IgD-negative memory B cell (primary cell): ENCODE data around the gene MTA3. TPM values are rescaled to one million over a fixed set of nuclear protein-coding genes. Genes with fewer than 3 reads are reported as not detected.
A peak's percentile ranks its signal among the peaks of the same experiment; 100 is the strongest.
"Not testable (repeated sequence)": the region's sequence is repeated elsewhere in the genome, so short reads cannot be mapped to it uniquely, and the experiment has no call there.

Experiments
- H3K27ac Mint-ChIP-seq, 3 donors: one replicate each; pipeline ENCODE4 v1.8.0; 2020 to 2022; ENCODE audit warnings: mild to moderate bottlenecking in 3 of 3, mixed read lengths in 3 of 3, moderate library complexity in 1 of 3
- H3K27me3 Mint-ChIP-seq: one replicate; pipeline ENCODE4 v1.8.0; 2021; ENCODE audit warnings: mixed read lengths
- H3K36me3 Mint-ChIP-seq: one replicate; pipeline ENCODE4 v1.8.0; 2020; ENCODE audit warnings: mild to moderate bottlenecking, mixed read lengths
- H3K4me1 Mint-ChIP-seq, 3 donors: one replicate each; pipeline ENCODE4 v1.8.0; 2020 to 2022; ENCODE audit warnings: mixed read lengths in 3 of 3, mild to moderate bottlenecking in 1 of 3
- H3K4me3 Mint-ChIP-seq, 4 donors: one replicate each; pipeline ENCODE4 v1.8.0; 2020 to 2022; ENCODE audit warnings: mild to moderate bottlenecking in 4 of 4, mixed read lengths in 4 of 4, moderate library complexity in 3 of 4
- H3K9me3 Mint-ChIP-seq, 3 donors: one replicate each; pipeline ENCODE4 v1.8.0; 2020 to 2021; ENCODE audit warnings: mixed read lengths in 3 of 3, mild to moderate bottlenecking in 1 of 3
- polyA plus RNA-seq: library from polyadenylated mRNA; unstranded; fragments of 300-500 nt; fragmentation: Illumina TruSeq; gene quantifications from one replicate; pipeline ENCODE4 v1.2.3, GENCODE V29; 2021

The MTA3 gene
- polyA plus RNA-seq, 1 donor from 2014 or later = 8.8 TPM

DNA sequence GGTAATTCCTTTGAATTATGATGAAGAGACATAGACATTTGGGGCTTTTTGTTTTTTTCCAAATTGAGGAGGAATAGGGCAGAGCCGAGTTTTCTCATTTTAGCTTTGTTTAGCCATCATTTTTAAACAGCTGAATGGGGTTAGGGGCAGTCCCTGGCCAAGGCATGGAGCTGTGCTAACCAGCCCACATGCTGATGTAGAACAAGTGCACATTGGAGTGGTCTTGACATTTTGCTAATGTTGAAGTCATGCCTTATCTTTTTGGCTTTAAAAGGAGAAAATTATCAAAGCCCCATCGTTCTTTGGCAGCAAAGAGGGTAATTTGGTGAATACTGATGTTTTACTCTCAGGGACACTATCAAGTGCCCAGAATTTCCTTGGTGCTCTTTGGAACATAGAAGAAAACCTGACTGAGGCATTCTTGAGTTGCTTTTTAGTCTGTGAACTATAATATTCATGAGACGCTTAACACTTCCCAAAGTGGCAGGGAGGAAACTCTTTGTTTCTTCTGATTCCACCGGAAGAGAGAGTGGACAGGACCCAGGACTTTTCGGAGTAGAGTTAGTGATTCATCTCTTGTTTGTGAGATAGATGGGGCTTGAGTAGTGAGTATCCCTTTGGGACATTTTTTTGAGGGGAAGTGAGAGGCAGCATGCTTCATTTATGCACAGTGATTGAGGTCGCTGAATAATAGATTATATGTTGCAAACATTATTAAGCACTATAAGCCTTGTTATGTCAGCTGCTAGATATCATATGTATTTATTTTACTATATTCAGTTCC, 45.0 kb downstream of the MTA3 start:
- Mint-ChIP-seq H3K4me1 (peaks cover 0 to 2% (median 0%) of the 10 kb centered on the region in 3 donors), H3K27me3 (no peaks in the 10 kb centered on the region), H3K36me3 (peaks cover 17% of the 10 kb centered on the region), H3K27ac (no peak overlapping the region), H3K4me3 (no peak overlapping the region), H3K9me3 (no peaks in the 10 kb centered on the region)

DNA sequence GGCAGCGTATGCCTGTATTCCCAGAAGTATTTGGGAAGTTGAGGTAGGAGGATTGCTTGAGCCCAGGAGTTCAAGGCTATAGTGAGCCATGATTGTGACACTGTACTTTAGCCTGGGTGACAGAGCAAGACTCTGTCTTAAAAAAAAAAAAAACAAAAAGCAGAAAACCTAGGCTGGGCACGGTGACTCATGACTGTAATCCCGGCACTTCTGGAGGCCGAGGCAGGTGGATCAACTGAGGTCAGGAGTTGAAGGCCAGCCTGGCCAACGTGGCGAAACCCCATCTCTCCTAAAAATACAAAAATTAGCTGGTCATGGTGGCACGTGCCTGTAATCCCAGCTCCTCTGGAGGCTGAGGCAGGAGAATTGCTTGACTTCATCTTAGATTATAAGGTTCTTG, 46.4 kb downstream of the MTA3 start:
- no peak overlapping the region for H3K27ac Mint-ChIP-seq
- no peaks in the 10 kb centered on the region for H3K9me3 Mint-ChIP-seq
- peaks cover 23% of the 10 kb centered on the region for H3K36me3 Mint-ChIP-seq
- no peaks in the 10 kb centered on the region for H3K27me3 Mint-ChIP-seq
- peaks cover 0 to 2% (median 0%) of the 10 kb centered on the region in 3 donors for H3K4me1 Mint-ChIP-seq
- no peak overlapping the region for H3K4me3 Mint-ChIP-seq

DNA sequence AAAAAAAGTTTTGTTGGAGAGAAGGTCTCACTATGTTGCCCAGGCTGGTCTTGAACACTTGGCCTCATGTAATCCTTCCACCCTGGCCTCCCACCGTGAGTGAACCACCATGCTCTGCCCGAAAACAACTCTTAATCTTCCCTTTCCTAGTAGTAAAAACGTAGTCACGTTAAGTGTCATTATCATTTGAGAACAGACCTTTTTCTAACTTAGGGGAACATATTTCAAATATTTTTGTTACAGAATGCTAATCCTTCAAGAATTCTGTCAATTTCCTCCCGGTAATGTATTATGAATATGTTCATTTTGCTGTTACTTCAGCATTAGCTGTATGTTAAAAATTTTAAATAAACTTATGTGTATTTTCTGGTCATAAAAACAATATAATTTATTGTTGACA, 49.7 kb downstream of the MTA3 start:
- H3K4me1 Mint-ChIP-seq = peaks cover 0 to 4% (median 0%) of the 10 kb centered on the region in 3 donors
- H3K27ac Mint-ChIP-seq = no peak overlapping the region
- no peaks in the 10 kb centered on the region for H3K9me3 Mint-ChIP-seq
- no peaks in the 10 kb centered on the region for H3K27me3 Mint-ChIP-seq
- H3K4me3 Mint-ChIP-seq = no peak overlapping the region
- peaks cover 18% of the 10 kb centered on the region for H3K36me3 Mint-ChIP-seq

DNA sequence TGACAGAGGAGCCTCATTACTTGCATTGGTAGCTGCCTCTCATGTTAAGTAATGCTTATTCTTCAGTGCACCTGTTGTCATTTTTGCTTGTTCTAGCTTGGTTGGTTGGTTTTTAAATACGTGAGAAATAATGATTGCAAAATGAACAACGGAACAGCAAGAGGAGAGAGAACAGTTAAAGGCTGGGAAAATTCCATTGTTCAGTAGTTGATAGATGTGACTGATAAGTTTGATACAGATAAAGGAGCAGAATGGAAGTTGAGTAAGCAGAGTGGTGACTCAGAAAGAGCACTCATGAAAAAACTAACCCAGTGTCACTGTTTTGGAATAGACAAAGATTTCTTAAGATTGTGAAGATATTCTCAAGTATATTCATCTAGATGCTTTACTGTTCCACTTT, 50.5 kb downstream of the MTA3 start:
- no peak overlapping the region for H3K27ac Mint-ChIP-seq
- H3K36me3 Mint-ChIP-seq = peaks cover 15% of the 10 kb centered on the region
- H3K27me3 Mint-ChIP-seq = no peaks in the 10 kb centered on the region
- no peak overlapping the region for H3K4me3 Mint-ChIP-seq
- H3K9me3 Mint-ChIP-seq = no peaks in the 10 kb centered on the region
- H3K4me1 Mint-ChIP-seq = peaks cover 0 to 2% (median 0%) of the 10 kb centered on the region in 3 donors

DNA sequence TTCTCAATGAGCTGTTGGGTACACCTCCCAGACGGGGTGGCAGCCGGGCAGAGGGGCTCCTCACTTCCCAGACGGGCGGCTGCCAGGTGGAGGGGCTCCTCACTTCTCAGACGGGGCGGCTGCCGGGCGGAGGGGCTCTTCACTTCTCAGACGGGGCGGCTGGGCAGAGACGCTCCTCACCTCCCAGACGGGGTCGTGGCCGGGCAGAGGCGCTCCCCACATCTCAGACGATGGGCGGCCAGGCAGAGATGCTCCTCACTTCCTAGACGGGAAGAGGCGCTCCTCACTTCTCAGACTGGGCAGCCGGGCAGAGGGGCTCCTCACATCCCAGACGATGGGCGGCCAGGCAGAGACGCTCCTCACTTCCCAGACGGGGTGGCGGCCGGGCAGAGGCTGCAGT, 53.2 kb downstream of the MTA3 start:
- H3K27me3 Mint-ChIP-seq, H3K4me3 Mint-ChIP-seq, H3K27ac Mint-ChIP-seq, H3K4me1 Mint-ChIP-seq, H3K9me3 Mint-ChIP-seq: not testable (repeated sequence)
- H3K36me3 Mint-ChIP-seq = peaks cover 15% of the 10 kb centered on the region

DNA sequence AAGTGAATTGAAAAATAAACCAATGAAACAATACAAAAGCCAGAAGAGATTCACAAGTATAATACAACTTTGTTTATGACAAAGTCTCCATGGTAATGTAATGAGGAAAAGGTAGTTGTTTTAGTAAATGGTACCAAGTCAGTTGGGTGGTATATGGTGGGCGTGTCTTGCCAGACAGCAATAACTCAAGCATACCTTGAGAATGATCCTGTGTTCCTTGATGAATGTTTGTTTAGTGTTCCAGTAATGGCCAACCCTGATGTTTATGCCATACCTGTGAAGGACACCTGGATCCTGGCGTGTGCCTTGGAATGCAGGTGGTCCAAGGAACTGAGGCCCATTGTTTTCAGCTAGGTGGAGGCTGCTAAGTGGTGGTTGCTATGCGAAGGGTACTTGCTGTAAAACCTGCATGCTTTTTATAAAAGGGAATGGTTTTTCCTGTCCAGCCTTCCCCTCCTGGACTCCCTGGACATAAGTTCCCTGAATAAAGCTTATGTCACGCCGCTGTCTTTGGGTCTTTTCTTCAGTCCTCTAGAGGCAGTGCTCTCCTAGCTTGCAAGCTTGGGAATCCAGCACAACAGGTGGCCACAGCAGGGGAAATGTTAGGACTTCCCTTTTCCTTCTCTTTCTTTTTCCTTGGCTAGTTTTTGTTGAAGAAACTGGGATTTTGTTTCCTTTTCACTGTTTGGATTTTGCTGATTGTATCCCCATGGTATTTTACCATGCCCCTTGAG, 54.7 kb downstream of the MTA3 start:
- H3K27me3 Mint-ChIP-seq = no peaks in the 10 kb centered on the region
- peaks cover 16% of the 10 kb centered on the region for H3K36me3 Mint-ChIP-seq
- no peak overlapping the region for H3K27ac Mint-ChIP-seq
- no peak overlapping the region for H3K4me3 Mint-ChIP-seq
- peaks cover 0 to 2% (median 0%) of the 10 kb centered on the region in 3 donors for H3K4me1 Mint-ChIP-seq
- H3K9me3 Mint-ChIP-seq = no peaks in the 10 kb centered on the region

DNA sequence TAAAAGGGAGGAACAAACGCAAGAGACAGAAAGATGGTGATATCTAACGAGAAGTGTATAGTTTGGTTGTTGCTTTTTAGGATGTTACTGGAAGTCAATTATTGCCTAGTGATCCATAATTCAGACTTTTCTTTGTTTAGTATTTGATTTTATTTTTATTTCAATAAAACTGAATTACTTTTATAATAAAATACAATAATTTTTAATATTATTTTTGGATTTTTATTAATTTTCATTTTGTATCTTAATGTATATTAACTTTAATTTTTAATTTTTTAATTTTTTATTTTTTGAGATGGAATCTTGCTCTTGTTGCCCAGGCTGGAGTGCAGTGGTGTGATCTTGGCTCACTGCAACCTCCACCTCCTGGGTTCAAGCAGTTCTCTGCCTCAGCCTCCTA, 55.6 kb downstream of the MTA3 start:
- no peaks in the 10 kb centered on the region for H3K9me3 Mint-ChIP-seq
- H3K36me3 Mint-ChIP-seq = peaks cover 11% of the 10 kb centered on the region
- peaks cover 0 to 2% (median 0%) of the 10 kb centered on the region in 3 donors for H3K4me1 Mint-ChIP-seq
- no peaks in the 10 kb centered on the region for H3K27me3 Mint-ChIP-seq
- H3K27ac Mint-ChIP-seq = no peak overlapping the region
- H3K4me3 Mint-ChIP-seq = no peak overlapping the region

DNA sequence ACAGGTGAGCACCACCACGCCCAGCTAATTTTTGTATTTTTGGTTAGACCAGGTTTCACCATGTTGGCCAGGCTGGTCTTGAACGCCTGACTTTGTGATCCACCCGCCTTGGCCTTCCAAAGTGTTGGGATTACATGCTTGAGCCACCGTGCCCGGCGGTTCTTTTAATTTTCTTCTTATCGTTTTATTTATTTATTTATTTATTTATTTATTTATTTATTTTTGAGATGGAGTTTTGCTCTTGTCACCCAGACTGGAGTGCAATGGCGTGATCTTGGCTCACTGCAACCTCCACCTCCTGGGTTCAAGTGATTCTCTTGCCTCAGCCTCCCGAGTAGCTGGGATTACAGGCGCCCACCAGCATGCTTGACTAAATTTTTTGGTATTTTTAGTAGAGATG, 59.6 kb downstream of the MTA3 start:
- not testable (repeated sequence) for H3K27ac Mint-ChIP-seq, H3K36me3 Mint-ChIP-seq, H3K4me1 Mint-ChIP-seq, H3K27me3 Mint-ChIP-seq, H3K9me3 Mint-ChIP-seq, H3K4me3 Mint-ChIP-seq

DNA sequence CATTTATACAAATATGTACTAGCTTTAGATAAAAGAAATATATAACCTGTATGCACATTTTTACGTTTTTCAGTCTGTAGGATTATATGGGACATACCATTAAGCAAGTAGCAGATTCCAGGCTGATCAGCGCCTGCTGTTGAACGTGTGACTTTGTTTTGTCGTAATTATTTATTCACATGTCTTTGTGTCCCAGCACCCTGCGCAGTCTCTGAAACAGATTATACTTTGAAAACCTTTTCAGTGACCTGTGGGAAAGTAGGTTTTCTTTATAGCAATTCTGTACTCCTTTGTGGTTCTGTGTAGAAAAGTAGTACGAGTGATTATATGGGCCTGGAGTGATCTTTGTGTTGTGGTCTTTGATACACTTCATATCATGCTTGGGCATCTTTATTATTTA, 68.5 kb downstream of the MTA3 start:
- H3K36me3 Mint-ChIP-seq = peaks cover 4% of the 10 kb centered on the region
- H3K4me1 Mint-ChIP-seq = peaks cover 0 to 9% (median 7%) of the 10 kb centered on the region in 3 donors
- H3K27ac Mint-ChIP-seq = no peak overlapping the region
- no peaks in the 10 kb centered on the region for H3K27me3 Mint-ChIP-seq
- H3K4me3 Mint-ChIP-seq = no peak overlapping the region
- H3K9me3 Mint-ChIP-seq = no peaks in the 10 kb centered on the region

DNA sequence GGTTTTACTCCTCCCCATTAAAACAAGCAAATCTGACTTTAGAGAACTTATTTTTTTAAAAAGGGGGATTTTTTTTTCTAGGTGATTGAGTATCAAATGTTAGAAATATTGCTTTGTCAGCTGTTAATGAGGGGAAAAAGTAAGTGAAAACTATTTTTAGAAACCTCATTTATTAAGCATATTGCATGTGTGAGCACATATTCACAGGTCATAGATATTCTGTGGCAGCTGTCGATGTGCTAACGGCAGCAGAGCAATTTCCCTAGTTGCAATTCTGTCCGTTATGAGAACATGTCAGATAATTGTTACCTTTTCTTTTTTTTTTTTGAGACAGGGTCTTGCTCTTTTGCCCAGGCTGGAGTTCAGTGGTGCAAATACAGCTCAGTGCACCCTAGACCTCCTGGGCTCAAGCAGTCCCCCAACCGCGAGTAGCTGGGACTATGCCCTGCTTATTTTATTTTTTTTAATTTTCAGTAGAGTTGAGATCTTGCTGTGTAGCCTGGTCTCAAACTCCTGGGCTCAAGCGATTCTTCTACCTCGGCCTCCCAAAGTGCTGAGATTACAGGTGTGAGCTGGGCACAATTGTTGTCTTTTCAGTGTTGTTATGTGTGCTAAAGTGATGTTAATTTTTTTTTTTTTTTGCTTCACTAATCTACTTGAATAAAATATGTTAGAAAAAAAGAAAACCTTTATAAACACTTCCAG, 69.8 kb downstream of the MTA3 start:
- no peak overlapping the region for H3K27ac Mint-ChIP-seq
- peaks cover 4% of the 10 kb centered on the region for H3K36me3 Mint-ChIP-seq
- no peaks in the 10 kb centered on the region for H3K9me3 Mint-ChIP-seq
- H3K4me1 Mint-ChIP-seq = peaks cover 0 to 9% (median 7%) of the 10 kb centered on the region in 3 donors
- H3K4me3 Mint-ChIP-seq = no peak overlapping the region
- H3K27me3 Mint-ChIP-seq = no peaks in the 10 kb centered on the region

DNA sequence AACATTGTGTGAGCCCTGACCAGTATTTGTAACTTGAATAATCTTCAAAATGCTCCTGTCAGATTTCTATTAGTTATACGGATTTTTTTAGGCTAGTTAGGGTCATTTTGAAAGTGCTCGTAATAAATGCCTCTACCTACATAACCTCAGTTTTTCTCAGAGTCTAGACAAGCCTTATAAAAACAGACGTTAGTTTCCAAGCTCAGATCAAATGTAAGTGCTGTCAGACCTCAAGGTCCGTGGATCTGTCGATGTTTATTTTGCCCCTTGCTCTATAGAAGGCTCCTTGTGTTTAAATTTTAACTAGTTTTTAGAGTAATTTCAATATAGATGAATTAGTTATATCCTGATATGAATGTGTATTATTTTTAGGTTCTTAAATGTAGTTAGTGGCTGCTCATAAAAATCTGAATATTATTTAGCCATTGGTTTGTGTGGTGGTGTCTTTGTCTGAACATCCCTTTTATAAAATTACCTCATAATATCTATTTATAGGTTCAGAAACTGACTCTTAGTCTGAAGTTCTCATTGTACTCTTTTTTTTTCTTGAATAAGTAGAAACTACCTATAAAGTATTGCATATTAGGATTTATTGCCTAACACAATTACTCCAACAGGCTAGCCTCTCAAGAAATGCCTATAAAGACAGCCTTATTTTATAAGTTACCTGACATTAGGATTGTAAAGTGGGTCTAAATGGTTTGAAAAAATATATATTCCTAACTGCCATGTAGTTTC, 71.1 kb downstream of the MTA3 start:
- Mint-ChIP-seq H3K4me1 (peaks cover 0 to 9% (median 7%) of the 10 kb centered on the region in 3 donors), H3K27me3 (no peaks in the 10 kb centered on the region), H3K9me3 (no peaks in the 10 kb centered on the region), H3K4me3 (peak overlapping the region in 2 of 4 donors; percentile 66 to 74), H3K27ac (no peak overlapping the region), H3K36me3 (peaks cover 4% of the 10 kb centered on the region)

DNA sequence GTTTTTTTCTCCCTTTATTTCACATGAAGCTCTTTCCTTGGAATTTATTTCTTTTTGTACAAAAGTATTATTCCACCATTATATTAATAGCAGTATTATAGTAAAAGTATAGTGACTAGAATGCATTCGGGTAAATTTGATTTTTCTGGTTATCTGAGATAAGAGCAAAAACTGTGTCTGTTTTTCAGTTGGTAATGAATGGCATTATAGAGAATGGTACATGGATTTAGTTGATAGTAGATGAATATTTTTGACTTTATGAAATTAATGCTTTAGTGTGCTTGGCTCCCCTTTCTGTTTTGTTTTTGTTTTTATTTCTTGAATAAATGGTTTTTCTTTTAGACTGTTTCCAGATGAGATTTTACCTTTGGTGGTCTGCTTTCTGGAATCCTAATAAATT, 71.8 kb downstream of the MTA3 start:
- Mint-ChIP-seq H3K9me3 (no peaks in the 10 kb centered on the region), H3K27ac (no peak overlapping the region), H3K4me3 (no peak overlapping the region), H3K27me3 (no peaks in the 10 kb centered on the region), H3K4me1 (peaks cover 0 to 9% (median 7%) of the 10 kb centered on the region in 3 donors), H3K36me3 (peaks cover 8% of the 10 kb centered on the region)

DNA sequence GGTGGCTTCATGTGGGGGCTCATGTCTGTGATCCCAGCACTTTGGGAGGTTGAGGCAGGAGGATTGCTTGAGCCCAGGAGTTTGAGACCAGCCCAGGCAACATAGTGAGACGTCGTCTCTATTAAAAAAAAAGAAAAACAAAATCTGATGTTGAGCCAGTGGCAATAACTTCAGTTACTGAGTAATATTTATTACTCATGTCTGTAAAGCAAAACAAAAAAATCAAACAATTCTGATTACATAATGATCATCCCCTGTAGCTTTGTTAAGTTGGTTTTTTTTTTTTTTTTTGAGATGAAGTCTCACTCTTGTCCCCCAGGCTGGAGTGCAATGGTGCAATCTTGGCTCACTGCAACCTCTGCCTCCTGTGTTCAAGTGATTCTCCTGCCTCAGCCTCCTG, 73.9 kb downstream of the MTA3 start:
- not testable (repeated sequence) for H3K9me3 Mint-ChIP-seq, H3K4me1 Mint-ChIP-seq, H3K36me3 Mint-ChIP-seq, H3K27ac Mint-ChIP-seq, H3K4me3 Mint-ChIP-seq, H3K27me3 Mint-ChIP-seq

DNA sequence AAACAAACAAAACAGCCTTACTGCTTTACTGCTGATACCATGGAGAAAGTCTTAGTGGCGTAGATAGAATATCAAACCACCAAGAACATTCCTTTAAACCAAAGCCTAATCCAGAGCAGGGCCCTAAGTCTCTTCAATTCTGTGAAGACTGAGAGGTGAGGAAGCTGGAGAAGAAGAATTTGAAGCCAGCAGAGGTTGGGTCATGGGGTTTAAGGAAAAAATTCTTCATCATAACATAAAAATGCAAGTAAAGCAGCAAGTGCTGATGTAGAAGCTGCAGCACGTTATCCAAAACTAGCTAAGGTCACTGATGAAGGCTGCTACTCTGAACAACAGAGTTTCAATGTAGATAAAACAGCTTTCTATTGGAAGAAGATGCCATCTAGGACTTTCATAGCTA, 77.1 kb downstream of the MTA3 start:
- Mint-ChIP-seq H3K4me1 (no peaks in the 10 kb centered on the region), H3K36me3 (peaks cover 10% of the 10 kb centered on the region), H3K27ac (no peak overlapping the region), H3K4me3 (no peak overlapping the region), H3K27me3 (no peaks in the 10 kb centered on the region), H3K9me3 (no peaks in the 10 kb centered on the region)

DNA sequence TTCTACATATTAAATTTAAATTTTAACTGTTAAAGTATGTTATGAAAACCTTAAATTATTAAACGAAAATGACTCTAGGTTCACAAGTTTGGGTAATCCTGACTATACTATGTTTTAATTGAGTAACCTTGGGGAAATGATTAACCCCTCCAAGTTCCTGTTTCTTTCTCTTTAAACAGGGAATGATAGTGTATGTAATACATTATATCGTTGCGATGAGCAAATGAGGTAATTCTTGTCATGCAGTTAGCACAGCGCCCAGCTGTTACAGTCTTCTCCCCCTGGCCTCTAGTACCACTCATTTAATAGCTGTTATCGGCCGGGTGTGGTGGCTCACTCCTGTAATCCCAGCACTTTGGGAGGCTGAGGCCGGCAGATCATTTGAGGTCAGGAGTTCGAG, 80.4 kb downstream of the MTA3 start:
- Mint-ChIP-seq H3K4me1 (peaks cover 0 to 3% (median 1%) of the 10 kb centered on the region in 3 donors), H3K27me3 (no peaks in the 10 kb centered on the region), H3K9me3 (no peaks in the 10 kb centered on the region), H3K36me3 (peaks cover 10% of the 10 kb centered on the region), H3K4me3 (no peak overlapping the region), H3K27ac (no peak overlapping the region)
